K562 (cell line): ENCODE results near the gene TMPRSS7. TPM values are rescaled to one million over a fixed set of nuclear protein-coding genes. Genes with fewer than 3 reads are reported as not detected.

Source experiments
- ATAC-seq: fragments of 200-7000 bp; cut with Tn5 transposase; 3 replicates; pipeline ENCODE4 v1.9.1; 2020; ENCODE audit warnings: moderate library complexity
- BruUV-seq: library from RNA; stranded (reverse); fragments of 400-500 nt; replicated peaks from 2 replicates; lab custom pipeline; 2021; lab: Mats Ljungman, UMichigan
- CTCF ChIA-PET: fragments of 300-600 bp; formaldehyde crosslinking; extraction: SDS; loops from one replicate; lab custom pipeline; 2021; ENCODE audit warnings: low intra/inter-chr PET ratio; lab: Yijun Ruan, JAX
- POLR2A ChIA-PET: fragments of 300-600, 350-650 bp; sonication (Branson Sonifier 250); formaldehyde crosslinking; extraction: SDS; loops from one replicate; lab custom pipeline; 2021; ENCODE audit warnings: antibody characterized with exemption, inconsistent platforms; lab: Yijun Ruan, JAX
- DNase-seq, 4 experiments: peaks; one replicate each; pipeline versions ENCODE4 v3.0.0 to v3.0.0-alpha.2; 2011 to 2018; ENCODE audit warnings: low spot score in 3 of 4, mixed read lengths in 3 of 4; ENCODE audit errors: extremely low read depth in 1 of 4
- FAIRE-seq: peaks from 2 replicates; lab custom pipeline; 2011; peaks lifted over from hg19 to GRCh38; lab: Jason Lieb, UNC
- H2AFZ ChIP-seq: 2 replicates; pipeline ENCODE4 v1.6.0; 2011; ENCODE audit warnings: low read depth, low read length, control low read depth, inconsistent platforms
- H3K27ac ChIP-seq: fragments of 200-600 bp; 3 replicates; pipeline ENCODE4 v1.8.0; 2011; ENCODE audit warnings: low read depth, mild to moderate bottlenecking, control low read depth, inconsistent platforms, low read length, moderate library complexity, mixed read lengths; ENCODE audit errors: extremely low read depth
- H3K27me3 ChIP-seq, 2 experiments: fragments of 300-600 bp in 1 of 2; 2 replicates in 1 of 2; 3 replicates in 1 of 2; pipeline versions ENCODE4 v1.6.0 to v1.8.0; 2011; ENCODE audit warnings: inconsistent platforms in 2 of 2, low read length in 2 of 2, mild to moderate bottlenecking in 1 of 2, mixed read lengths in 1 of 2, moderate library complexity in 1 of 2; ENCODE audit not compliant: control insufficient read depth in 2 of 2, insufficient read depth in 2 of 2
- H3K36me3 ChIP-seq: fragments of 300-600 bp; 3 replicates; pipeline ENCODE4 v1.8.0; 2011; ENCODE audit warnings: mild to moderate bottlenecking, low read length, inconsistent platforms; ENCODE audit not compliant: control insufficient read depth, insufficient read depth
- H3K4me1 ChIP-seq, 2 experiments: fragments of 200-600 bp in 1 of 2; replicated peaks in 1 of 2; 2 replicates in 1 of 2; 3 replicates in 1 of 2; pipeline versions ENCODE4 v1.5.1 to v1.8.0; 2011; ENCODE audit warnings: inconsistent platforms in 2 of 2, low read length in 2 of 2, mild to moderate bottlenecking in 1 of 2, mixed read lengths in 1 of 2, moderate library complexity in 1 of 2; ENCODE audit not compliant: control insufficient read depth in 2 of 2, insufficient read depth in 2 of 2
- H3K4me2 ChIP-seq: 2 replicates; pipeline ENCODE4 v1.6.1; 2011; ENCODE audit warnings: low read length, control low read depth, inconsistent platforms, mixed read lengths; ENCODE audit not compliant: insufficient read depth
- H3K4me3 ChIP-seq: fragments of 200-600 bp; sonication (generic), shearing (Covaris generic); 2 replicates; pipeline ENCODE4 v1.5.1; 2016; ENCODE audit warnings: control low read depth, inconsistent platforms
- H3K79me2 ChIP-seq: fragments of 200-600 bp; 3 replicates; pipeline ENCODE4 v1.8.0; 2011; ENCODE audit warnings: low read length, inconsistent platforms; ENCODE audit not compliant: control insufficient read depth, insufficient read depth
- H3K9ac ChIP-seq, 2 experiments: 2 replicates each; pipeline versions ENCODE4 v1.6.0 to v1.6.1; 2011; ENCODE audit warnings: low read depth in 2 of 2, low read length in 2 of 2, control low read depth in 1 of 2, inconsistent platforms in 1 of 2, mild to moderate bottlenecking in 1 of 2, mixed read lengths in 1 of 2; ENCODE audit not compliant: insufficient read depth in 1 of 2
- H3K9me1 ChIP-seq: one replicate; pipeline ENCODE4 v1.6.0; 2011; ENCODE audit warnings: inconsistent platforms, mild to moderate bottlenecking, low read length, moderate library complexity; ENCODE audit not compliant: control insufficient read depth, insufficient read depth
- H3K9me3 ChIP-seq: replicated peaks from 2 replicates; pipeline ENCODE4 v1.5.1; 2011; ENCODE audit warnings: low read depth, low read length, inconsistent platforms; ENCODE audit not compliant: control insufficient read depth, insufficient read depth
- H4K20me1 ChIP-seq: replicated peaks from 2 replicates; pipeline ENCODE4 v1.6.1; 2011; ENCODE audit warnings: low read length, inconsistent platforms, mixed read lengths; ENCODE audit not compliant: control insufficient read depth, insufficient read depth
- HDAC8 ChIP-seq: fragments of 450-650 bp; IDR thresholded peaks from 2 replicates; pipeline ENCODE4 v1.6.1; 2016; ENCODE audit warnings: mild to moderate bottlenecking, missing genetic modification characterization, moderate library complexity, missing compliant biosample characterization
- MLX ChIP-seq, 2 experiments: fragments of 450-650 bp in 1 of 2; sonication (generic) in 1 of 2; formaldehyde crosslinking; conservative IDR thresholded peaks; 2 replicates each; pipeline versions ENCODE4 v1.4.0 to v1.8.1; 2020 to 2022; ENCODE audit warnings: mild to moderate bottlenecking in 1 of 2, missing genetic modification reagents in 1 of 2
- PHF8 ChIP-seq: fragments of 200-600 bp; sonication (generic); IDR thresholded peaks from 2 replicates; pipeline ENCODE4 v1.6.1; 2012; ENCODE audit warnings: mixed run types, mild to moderate bottlenecking, inconsistent platforms, low read length, moderate library complexity, borderline replicate concordance
- TAF9B ChIP-seq: fragments of 450-650 bp; IDR thresholded peaks from 2 replicates; pipeline ENCODE4 v1.6.1; 2018; ENCODE audit warnings: mild to moderate bottlenecking; ENCODE audit not compliant: partially characterized antibody
- ZC3H4 ChIP-seq: sonication (generic); formaldehyde crosslinking; IDR thresholded peaks from 2 replicates; pipeline ENCODE4 v1.9.0; 2021; ENCODE audit warnings: missing genetic modification reagents, borderline replicate concordance
- ZFP1 ChIP-seq: fragments of 450-650 bp; formaldehyde crosslinking; IDR thresholded peaks from 2 replicates; pipeline ENCODE4 v1.4.0; 2020; ENCODE audit warnings: mild to moderate bottlenecking, mixed read lengths
- WGBS: fragments of 100-300 bp; shearing (Covaris generic); methylation state at CpG from one replicate; pipeline ENCODE4 v1.1.6; 2016; ENCODE audit warnings: low coverage, mixed read lengths; ENCODE audit not compliant: insufficient coverage; ENCODE audit errors: missing lambda C conversion rate; 5-methylcytosine and 5-hydroxymethylcytosine counted together
- in situ Hi-C: fragments of 300-500 bp; cut with MboI; formaldehyde crosslinking; loops from 4 replicates; pipeline ENCODE4 v1.15.0; 2018; ENCODE audit warnings: inconsistent platforms, mixed read lengths
- intact Hi-C: fragments of 100-400 bp; cut with micrococcal nuclease; formaldehyde crosslinking; loops from 2 replicates; pipeline ENCODE4 v1.14.2; 2022
- polyA plus RNA-seq, 8 experiments: library from polyadenylated mRNA; depleted of rRNA in 4 of 8; stranded (reverse) in 5 of 8; unstranded in 3 of 8; fragments of >200 nt; fragmentation: Nextera tagmentation in 2 of 8; fragmentation: Illumina TruSeq in 1 of 8; extraction: Ambion mirVana in 2 of 8; extraction: Trizol in 1 of 8; gene quantifications; 2 replicates each; pipeline versions ENCODE4 v1.2.1 to v1.2.3, GENCODE V29; 2011 to 2014; ENCODE audit warnings: inconsistent platforms in 1 of 8, missing spikeins in 1 of 8
- total RNA-seq, 7 experiments: library from RNA; depleted of rRNA in 6 of 7; stranded (reverse); fragments of >200 nt in 6 of 7; fragmentation: Illumina TruSeq in 2 of 7; extraction: Trizol in 2 of 7; gene quantifications; 2 replicates each; pipeline versions ENCODE4 v1.2.1 to v1.2.3, GENCODE V29; 2011 to 2021; ENCODE audit warnings: low replicate concordance in 1 of 7
- TF ChIP-seq, protein P1 (sequence below): sonication (generic); formaldehyde crosslinking; IDR thresholded peaks from 2 replicates; pipeline ENCODE4 v1.8.1; 2022; ENCODE audit warnings: missing genetic modification reagents
- TF ChIP-seq, protein P2 (sequence below): fragments of 250-450 bp; sonication (Bioruptor Pico); IDR thresholded peaks from 2 replicates; pipeline ENCODE4 v1.5.0; 2021
- TF ChIP-seq, protein P3 (sequence below): sonication (generic); formaldehyde crosslinking; IDR thresholded peaks from 2 replicates; pipeline ENCODE4 v1.8.0; 2022; ENCODE audit warnings: mild to moderate bottlenecking, missing genetic modification reagents
- TF ChIP-seq, protein P4 (sequence below): sonication (generic); formaldehyde crosslinking; IDR thresholded peaks from 2 replicates; pipeline ENCODE4 v1.8.0; 2022; ENCODE audit warnings: mild to moderate bottlenecking, missing genetic modification reagents
- TF ChIP-seq, protein P5 (sequence below): fragments of 250-450 bp; sonication (Bioruptor Pico); IDR thresholded peaks from 2 replicates; pipeline ENCODE4 v1.9.0; 2021; ENCODE audit warnings: mild to moderate bottlenecking, inconsistent platforms

TMPRSS7 gene
- total and polyA plus RNA-seq, 9 of the 15 experiments (the other 6 are each of a cell fraction or from before 2014, with no cell fraction given), result not detected

DNA sequence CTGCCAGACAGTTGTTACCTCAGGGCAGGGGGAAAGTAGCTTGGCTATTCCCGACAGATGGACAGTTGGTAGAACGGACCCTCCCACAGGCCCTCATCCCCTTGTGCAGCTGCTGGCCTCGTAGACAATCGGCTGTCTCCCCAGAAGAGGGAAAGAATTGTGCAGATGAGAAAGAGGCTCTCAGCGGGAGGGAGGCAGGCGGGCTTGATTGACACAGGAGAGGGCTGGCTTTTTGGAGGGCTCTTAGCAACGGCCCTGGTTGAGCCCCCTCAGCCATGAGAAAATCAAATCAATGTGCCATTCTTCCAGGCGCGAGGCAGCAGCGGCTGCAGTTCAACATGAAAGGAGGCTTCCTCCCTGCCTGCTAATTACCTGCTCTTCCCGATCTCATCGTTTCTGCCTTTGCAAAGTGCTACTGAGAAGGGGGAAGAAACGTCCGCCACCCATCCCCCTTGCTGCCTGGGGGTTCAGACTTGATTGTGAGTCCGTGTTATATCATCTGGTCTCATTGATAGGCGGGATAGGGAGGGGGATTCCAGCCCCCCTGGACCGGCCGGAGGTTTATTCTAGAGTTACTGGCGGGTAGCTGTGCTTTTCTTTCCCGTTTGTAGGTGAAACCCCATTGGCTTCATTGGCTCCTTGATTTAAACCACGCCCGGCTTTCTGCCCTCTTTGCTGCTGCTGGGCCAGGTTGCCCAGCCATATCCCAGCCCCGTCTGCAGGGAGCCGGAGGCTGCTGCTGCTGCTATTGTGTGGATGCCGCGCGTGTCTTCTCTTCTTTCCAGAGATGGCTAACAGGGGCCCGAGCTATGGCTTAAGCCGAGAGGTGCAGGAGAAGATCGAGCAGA lies 35.7 kb upstream of the TMPRSS7 start, which contains the start of gene TAGLN3:
Gene TAGLN3, plus strand, starts transcription at position 287 of the 848 bp plus-strand sequence. Its CDS starts 501 bp downstream, at position 788.
- intact Hi-C loops (no loop called here), in situ Hi-C loops (no loop called here)
- no peaks in the 10 kb centered on the region for H3K9me3 ChIP-seq
- H3K27me3 ChIP-seq, result peaks cover 0 to 14% of the 10 kb centered on the region in 2 experiments; a peak in 3 of 5 replicates
- TF ChIP-seq, protein P1, sequence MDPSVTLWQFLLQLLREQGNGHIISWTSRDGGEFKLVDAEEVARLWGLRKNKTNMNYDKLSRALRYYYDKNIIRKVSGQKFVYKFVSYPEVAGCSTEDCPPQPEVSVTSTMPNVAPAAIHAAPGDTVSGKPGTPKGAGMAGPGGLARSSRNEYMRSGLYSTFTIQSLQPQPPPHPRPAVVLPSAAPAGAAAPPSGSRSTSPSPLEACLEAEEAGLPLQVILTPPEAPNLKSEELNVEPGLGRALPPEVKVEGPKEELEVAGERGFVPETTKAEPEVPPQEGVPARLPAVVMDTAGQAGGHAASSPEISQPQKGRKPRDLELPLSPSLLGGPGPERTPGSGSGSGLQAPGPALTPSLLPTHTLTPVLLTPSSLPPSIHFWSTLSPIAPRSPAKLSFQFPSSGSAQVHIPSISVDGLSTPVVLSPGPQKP (CRISPR knock-in tag), result no peak
- TF ChIP-seq, protein P2, sequence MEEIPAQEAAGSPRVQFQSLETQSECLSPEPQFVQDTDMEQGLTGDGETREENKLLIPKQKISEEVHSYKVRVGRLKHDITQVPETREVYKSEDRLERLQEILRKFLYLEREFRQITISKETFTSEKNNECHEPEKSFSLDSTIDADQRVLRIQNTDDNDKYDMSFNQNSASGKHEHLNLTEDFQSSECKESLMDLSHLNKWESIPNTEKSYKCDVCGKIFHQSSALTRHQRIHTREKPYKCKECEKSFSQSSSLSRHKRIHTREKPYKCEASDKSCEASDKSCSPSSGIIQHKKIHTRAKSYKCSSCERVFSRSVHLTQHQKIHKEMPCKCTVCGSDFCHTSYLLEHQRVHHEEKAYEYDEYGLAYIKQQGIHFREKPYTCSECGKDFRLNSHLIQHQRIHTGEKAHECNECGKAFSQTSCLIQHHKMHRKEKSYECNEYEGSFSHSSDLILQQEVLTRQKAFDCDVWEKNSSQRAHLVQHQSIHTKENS, result no peak
- TF ChIP-seq ZC3H4 (CRISPR knock-in tag), result no peak
- TF ChIP-seq, protein P3, sequence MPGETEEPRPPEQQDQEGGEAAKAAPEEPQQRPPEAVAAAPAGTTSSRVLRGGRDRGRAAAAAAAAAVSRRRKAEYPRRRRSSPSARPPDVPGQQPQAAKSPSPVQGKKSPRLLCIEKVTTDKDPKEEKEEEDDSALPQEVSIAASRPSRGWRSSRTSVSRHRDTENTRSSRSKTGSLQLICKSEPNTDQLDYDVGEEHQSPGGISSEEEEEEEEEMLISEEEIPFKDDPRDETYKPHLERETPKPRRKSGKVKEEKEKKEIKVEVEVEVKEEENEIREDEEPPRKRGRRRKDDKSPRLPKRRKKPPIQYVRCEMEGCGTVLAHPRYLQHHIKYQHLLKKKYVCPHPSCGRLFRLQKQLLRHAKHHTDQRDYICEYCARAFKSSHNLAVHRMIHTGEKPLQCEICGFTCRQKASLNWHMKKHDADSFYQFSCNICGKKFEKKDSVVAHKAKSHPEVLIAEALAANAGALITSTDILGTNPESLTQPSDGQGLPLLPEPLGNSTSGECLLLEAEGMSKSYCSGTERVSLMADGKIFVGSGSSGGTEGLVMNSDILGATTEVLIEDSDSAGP, result no peak
- TF ChIP-seq, protein P4, sequence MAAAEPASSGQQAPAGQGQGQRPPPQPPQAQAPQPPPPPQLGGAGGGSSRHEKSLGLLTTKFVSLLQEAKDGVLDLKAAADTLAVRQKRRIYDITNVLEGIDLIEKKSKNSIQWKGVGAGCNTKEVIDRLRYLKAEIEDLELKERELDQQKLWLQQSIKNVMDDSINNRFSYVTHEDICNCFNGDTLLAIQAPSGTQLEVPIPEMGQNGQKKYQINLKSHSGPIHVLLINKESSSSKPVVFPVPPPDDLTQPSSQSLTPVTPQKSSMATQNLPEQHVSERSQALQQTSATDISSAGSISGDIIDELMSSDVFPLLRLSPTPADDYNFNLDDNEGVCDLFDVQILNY (CRISPR knock-in tag), result no peak
- TF ChIP-seq TAF9B, result no peak
- TF ChIP-seq HDAC8 (tag), result no peak
- no peak for TF ChIP-seq ZFP1 (CRISPR knock-in tag)
- no peak for TF ChIP-seq MLX (CRISPR knock-in tag; conservative IDR thresholded peaks at IDR 0.05)
- TF ChIP-seq, protein P5, sequence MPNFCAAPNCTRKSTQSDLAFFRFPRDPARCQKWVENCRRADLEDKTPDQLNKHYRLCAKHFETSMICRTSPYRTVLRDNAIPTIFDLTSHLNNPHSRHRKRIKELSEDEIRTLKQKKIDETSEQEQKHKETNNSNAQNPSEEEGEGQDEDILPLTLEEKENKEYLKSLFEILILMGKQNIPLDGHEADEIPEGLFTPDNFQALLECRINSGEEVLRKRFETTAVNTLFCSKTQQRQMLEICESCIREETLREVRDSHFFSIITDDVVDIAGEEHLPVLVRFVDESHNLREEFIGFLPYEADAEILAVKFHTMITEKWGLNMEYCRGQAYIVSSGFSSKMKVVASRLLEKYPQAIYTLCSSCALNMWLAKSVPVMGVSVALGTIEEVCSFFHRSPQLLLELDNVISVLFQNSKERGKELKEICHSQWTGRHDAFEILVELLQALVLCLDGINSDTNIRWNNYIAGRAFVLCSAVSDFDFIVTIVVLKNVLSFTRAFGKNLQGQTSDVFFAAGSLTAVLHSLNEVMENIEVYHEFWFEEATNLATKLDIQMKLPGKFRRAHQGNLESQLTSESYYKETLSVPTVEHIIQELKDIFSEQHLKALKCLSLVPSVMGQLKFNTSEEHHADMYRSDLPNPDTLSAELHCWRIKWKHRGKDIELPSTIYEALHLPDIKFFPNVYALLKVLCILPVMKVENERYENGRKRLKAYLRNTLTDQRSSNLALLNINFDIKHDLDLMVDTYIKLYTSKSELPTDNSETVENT (CRISPR knock-in tag), result no peak
- no peak for TF ChIP-seq PHF8
- H3K4me1 ChIP-seq, result no peaks in the 10 kb centered on the region; a peak in 1 of 5 replicates
- no peak within 1 kb of the TSS for H2AFZ ChIP-seq
- BruUV-seq, result no TSS peak
- POLR2A ChIA-PET, result interaction anchor here (1.0 kb wide), 1 partner anchor 9 kb away, joined by 4 read pairs; no protein-coding TSS in a partner anchor
- no peak within 1 kb of the TSS for H3K4me3 ChIP-seq
- no peak for FAIRE-seq
- ATAC-seq, result no peak
- H3K79me2 ChIP-seq, result no peaks in the 10 kb centered on the region
- DNase-seq, result no peak
- no peaks in the 10 kb centered on the region for H4K20me1 ChIP-seq
- H3K27ac ChIP-seq, result no peak within 1 kb of the TSS
- H3K9ac ChIP-seq, result no peak within 1 kb of the TSS
- CTCF ChIA-PET, result no interaction called here
- H3K4me2 ChIP-seq, result no peak within 1 kb of the TSS
- H3K9me1 ChIP-seq, result no peaks in the 10 kb centered on the region
- no peaks in the 10 kb centered on the region for H3K36me3 ChIP-seq
- whole genome bisulfite sequencing, result 1% methylated on average over 16 of the region's 30 CpGs
